NCI-H1048 (cell line): ENCODE data around the gene FAM120A.

ENCODE experiments used
- DNase-seq: peaks from one replicate; lab custom pipeline; 2025; lab: John Stamatoyannopoulos, UW

Gene FAM120A

GRCh38 chr9:93473411-93473810 lies 21.9 kb downstream of the FAM120A start:
- no peak for DNase-seq

DNA sequence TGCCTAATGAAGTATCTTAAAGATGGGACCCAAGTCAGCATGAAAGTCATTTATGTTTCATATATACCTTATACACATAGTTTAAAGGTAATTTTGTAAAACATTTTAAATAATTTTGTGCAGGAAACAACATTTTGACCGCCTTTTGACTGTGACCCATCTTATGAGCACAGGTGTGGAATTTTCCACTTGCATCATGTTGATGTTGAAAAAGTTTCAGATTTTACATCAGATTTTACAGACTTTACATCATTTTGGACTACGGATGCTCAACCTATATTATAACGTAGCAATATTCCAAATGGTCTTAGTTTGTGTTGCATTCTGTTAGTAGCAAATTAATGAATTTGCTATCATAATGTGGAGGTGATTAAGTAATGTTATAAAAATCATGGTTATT lies 23.6 kb downstream of the FAM120A start:
- DNase-seq, result no peak

- DNase-seq, result no peak
Measured at GRCh38 chr9:93475856-93476255, 24.4 kb downstream of the FAM120A start.

- DNase-seq, result no peak
Measured at GRCh38 chr9:93476924-93477323, 25.4 kb downstream of the FAM120A start.

DNA sequence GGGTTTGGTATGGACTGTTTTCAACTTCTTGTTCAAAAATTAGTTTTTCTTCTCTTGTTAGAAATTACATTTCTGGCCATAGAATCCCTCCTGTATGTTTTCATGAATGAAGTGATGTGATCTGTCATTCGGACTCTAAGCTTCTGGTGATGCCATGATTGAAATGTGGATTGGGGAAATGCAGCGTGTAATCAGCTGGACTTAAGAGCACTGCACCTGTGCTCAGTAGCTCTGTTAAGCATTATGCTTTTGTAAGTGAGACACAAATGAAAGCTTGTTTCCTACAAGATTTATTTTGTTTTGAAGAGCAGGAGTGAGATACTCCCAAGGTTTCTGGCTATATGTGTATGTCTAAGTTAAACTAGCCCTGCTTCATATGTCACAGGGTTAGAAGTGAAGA lies 25.9 kb downstream of the FAM120A start:
- DNase-seq, result no peak

DNA sequence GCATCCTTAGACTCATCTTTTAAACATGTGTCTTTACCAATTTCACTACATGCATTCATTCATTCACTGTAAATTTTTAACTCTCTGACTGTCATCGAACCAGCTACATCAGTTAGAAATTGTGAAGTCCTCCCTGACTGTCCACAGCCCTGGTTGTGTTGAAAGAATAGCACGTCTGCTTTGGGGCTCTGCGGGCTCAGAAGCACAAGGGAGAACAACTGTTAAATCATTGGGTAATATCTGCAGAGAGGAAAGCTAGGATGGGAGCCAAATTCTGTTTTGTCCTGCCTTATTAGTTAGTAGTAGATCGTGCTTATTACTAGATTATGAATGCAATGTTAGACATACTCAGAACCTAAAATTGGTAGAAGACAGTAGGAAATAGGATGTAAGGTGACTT lies 28.2 kb downstream of the FAM120A start:
- no peak for DNase-seq

- DNase-seq, result no peak
Measured at GRCh38 chr9:93480262-93480661, 28.8 kb downstream of the FAM120A start.

DNA sequence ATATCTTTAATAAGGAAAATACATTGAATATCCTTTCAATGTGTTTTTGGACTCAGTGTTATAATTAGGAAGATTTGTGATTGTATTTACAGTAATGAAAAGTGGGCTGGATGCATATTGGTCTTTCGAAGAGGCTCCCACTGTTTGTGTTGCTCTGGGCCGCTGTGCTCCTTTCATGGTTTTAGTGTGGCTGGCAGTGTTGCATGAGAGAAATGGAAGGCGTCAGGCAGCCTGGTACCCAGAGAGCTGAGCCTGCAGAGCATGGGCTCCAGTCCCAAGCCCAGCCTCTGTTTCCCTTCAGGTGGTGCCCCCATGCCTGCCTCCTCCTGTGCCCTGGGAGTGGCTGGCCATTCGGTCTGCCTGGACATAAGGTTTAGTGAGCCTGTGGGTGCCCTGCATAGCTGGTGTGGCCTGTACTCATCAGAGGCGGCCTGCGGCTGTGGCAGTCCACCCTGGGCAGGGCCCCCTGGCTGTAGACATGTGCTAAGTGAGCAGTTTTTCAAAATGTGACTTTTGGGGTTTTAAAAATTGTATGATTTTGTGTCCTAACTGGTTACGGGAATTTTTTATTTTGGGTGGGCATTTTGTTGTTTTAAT lies 29.3 kb downstream of the FAM120A start:
- no peak for DNase-seq

- DNase-seq, result no peak
Measured at GRCh38 chr9:93483497-93483896, 32.0 kb downstream of the FAM120A start.

DNA sequence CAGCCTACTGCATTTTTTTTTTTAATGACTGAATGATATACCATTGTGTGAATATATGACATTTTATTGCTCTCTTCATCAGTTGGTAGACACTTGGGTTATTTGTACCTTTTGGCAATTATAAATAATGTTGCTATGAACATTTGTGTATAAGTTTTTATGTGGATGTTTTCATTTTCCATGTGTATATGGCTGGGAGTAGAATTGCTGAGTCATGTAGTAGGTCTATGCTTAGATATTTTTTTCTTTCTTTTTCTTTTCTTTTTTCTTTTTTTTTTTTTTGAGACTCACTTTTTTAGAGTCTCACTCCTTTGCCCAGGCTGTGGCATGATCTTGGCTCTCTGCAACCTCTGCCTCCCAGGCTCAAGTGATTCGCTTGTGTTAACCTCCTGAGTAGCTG lies 34.8 kb downstream of the FAM120A start:
- DNase-seq, result no peak

DNA sequence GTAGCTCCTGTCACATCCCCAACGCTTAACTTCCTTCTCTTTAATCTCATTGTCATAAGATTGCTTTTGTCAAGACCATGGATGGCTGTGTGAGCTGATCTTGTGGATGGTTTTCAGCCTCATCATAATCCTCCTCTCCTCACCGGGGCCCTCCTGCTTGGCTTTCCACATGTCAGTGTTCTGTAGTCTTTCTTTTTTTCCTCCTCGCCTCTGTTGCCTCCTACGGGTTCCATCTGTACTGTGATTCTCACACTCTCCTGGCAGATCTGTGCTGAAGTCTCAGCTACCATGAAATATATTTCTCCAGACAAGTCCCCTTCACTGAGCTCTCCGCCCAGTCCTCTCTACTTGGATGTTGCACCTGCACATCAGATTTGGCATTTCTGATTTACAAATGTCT lies 36.8 kb downstream of the FAM120A start:
- DNase-seq, result no peak

DNA sequence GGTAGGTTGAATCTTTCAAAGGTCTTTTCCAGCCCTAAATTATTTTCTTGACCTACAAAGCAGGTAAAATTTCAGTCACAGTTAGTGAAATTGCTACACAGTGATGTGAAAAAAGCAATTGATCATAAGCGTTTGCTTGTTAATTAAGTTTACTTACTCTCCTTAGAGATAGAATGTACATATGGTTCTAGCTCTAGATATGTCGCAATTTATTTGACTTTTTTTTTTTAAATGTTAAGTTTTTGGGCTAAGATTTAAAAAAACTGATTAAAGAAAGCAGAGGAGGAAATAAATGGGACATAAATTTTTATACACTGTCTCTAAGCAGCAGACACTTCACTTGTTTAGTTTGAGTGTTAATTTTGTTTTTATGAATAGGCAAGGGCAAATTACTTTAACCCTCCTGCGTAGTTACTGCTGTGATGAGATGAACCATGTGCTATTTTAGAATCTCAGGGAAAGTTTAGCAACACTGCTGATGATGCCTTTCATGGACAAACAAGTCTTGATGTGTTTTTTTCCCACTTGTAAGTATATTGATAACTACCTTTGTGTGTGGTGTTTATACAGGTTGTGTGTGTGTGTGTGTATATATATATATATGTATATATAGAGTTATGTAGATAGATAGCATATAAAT lies 40.2 kb downstream of the FAM120A start:
- no peak for DNase-seq

- DNase-seq, result no peak
Measured at GRCh38 chr9:93492327-93492726, 40.8 kb downstream of the FAM120A start.

GRCh38 chr9:93493949-93494348 lies 42.5 kb downstream of the FAM120A start:
- DNase-seq, result no peak

GRCh38 chr9:93496285-93496684 lies 44.8 kb downstream of the FAM120A start:
- DNase-seq, result no peak

- no peak for DNase-seq
Measured at GRCh38 chr9:93500571-93501298, 49.2 kb downstream of the FAM120A start.

GRCh38 chr9:93501406-93501805 lies 49.9 kb downstream of the FAM120A start:
- no peak for DNase-seq

- DNase-seq, result no peak
Measured at GRCh38 chr9:93503381-93503780, 51.9 kb downstream of the FAM120A start.

GRCh38 chr9:93505541-93506132 lies 54.2 kb downstream of the FAM120A start:
- DNase-seq, result no peak

DNA sequence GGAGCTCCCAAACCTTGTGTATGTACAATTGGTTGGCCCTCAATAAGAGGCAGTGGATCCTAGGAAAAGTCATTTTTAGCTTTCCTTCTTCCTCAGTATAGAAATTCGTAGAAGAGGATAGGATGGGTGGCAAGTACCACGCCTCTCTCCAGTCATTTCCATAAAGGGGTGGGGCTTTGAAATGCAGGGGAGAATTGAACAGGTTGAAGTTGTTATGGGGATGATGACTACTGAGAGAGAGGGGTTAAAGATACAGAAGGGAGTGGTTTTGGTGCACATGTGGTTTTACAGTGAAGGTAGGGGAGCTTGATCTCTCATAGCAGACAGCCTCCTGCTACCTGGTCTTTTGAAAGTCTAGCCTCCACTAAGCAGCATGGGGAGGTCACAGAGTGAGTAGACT lies 56.3 kb downstream of the FAM120A start:
- no peak for DNase-seq

DNA sequence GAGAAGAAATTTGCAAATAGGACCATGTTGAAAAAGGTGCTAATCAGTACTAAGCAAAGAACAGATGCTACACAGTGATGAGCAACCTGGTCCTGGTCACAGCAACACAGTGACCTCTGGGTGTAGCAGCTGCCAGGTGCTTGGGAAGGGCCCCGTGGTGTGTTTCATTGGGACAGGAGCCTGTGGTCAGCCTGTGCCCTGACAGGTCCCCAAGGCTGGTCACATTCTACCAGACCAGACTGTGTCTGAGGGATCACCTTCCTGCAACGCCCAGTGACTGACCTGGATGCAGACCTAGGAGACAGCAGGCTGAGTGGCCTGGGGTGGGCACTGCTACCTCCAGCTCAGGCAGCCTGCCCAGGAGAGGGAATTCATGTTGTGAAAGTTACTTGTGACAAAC lies 56.7 kb downstream of the FAM120A start:
- no peak for DNase-seq

- no peak for DNase-seq
Measured at GRCh38 chr9:93509084-93509483, 57.6 kb downstream of the FAM120A start.

DNA sequence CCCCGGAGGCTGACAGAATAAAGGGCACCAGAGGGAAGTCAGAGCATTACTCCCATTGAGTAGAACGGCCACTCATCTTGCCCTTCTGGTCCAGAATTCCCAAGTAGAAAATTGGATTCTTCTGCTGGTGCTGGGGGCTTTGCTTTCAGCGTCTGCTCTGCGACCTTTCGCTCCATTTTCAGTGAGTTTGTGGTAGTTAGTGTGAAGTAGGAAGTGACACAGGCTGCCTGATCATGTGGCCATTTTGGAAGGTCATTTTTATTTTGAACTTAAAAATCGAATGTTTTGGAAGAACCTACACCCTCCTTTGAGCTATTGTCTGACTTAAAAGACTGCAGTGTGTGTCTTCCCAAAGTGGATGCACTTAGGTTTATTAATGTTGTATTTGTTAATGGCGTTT lies 58.6 kb downstream of the FAM120A start:
- no peak for DNase-seq
